GM23248 (cell line): Measurements from ENCODE around the gene IGF2BP2. TPM values are rescaled to one million over a fixed set of nuclear protein-coding genes. Genes with fewer than 3 reads are reported as not detected.
"Not testable (repeated sequence)": the region's sequence is repeated elsewhere in the genome, so short reads cannot be mapped to it uniquely, and the experiment has no call there.

Source experiments
- DNase-seq: peaks from one replicate; pipeline ENCODE4 v3.0.0-alpha.2; 2015
- H2AFZ ChIP-seq: fragments of 200-600 bp; sonication (generic); 2 replicates; pipeline ENCODE4 v1.6.1; 2016; ENCODE audit warnings: antibody characterized with exemption
- H3F3A ChIP-seq: fragments of 200-600 bp; sonication (generic); 2 replicates; pipeline ENCODE4 v1.6.1; 2016; ENCODE audit warnings: mild to moderate bottlenecking, antibody characterized with exemption, mixed run types; ENCODE audit not compliant: insufficient read depth
- H3K27ac ChIP-seq: fragments of 200-600 bp; sonication (generic); 2 replicates; pipeline ENCODE4 v1.5.1; 2016; ENCODE audit warnings: mild to moderate bottlenecking
- H3K27me3 ChIP-seq: fragments of 200-600 bp; sonication (generic); replicated peaks from 2 replicates; pipeline ENCODE4 v1.6.1; 2016; ENCODE audit warnings: mild to moderate bottlenecking; ENCODE audit not compliant: insufficient read depth
- H3K36me3 ChIP-seq: fragments of 200-600 bp; sonication (generic); 2 replicates; pipeline ENCODE4 v1.6.1; 2016; ENCODE audit warnings: low read depth, mild to moderate bottlenecking
- H3K4me1 ChIP-seq: fragments of 200-600 bp; sonication (generic); 2 replicates; pipeline ENCODE4 v1.6.1; 2016; ENCODE audit warnings: mild to moderate bottlenecking; ENCODE audit not compliant: insufficient read depth
- H3K4me2 ChIP-seq: fragments of 200-600 bp; sonication (generic); one replicate; pipeline ENCODE4 v1.6.1; 2016; ENCODE audit warnings: mild to moderate bottlenecking; ENCODE audit not compliant: unreplicated experiment
- H3K4me3 ChIP-seq: fragments of 200-600 bp; sonication (generic); 2 replicates; pipeline ENCODE4 v1.5.1; 2016; ENCODE audit warnings: mild to moderate bottlenecking
- H3K79me2 ChIP-seq: fragments of 200-600 bp; sonication (generic); 2 replicates; pipeline ENCODE4 v1.6.1; 2016; ENCODE audit warnings: mild to moderate bottlenecking; ENCODE audit not compliant: insufficient read depth
- H3K9ac ChIP-seq: fragments of 200-600 bp; sonication (generic); 2 replicates; pipeline ENCODE4 v1.6.1; 2016; ENCODE audit warnings: mild to moderate bottlenecking
- H3K9me2 ChIP-seq: fragments of 200-600 bp; sonication (generic); 2 replicates; pipeline ENCODE4 v1.6.1; 2016; ENCODE audit warnings: mixed run types, mild to moderate bottlenecking, moderate library complexity; ENCODE audit not compliant: insufficient read depth
- H3K9me3 ChIP-seq: fragments of 200-600 bp; sonication (generic); one replicate; pipeline ENCODE4 v1.6.1; 2017; ENCODE audit warnings: low read depth
- H4K20me1 ChIP-seq: fragments of 200-600 bp; sonication (generic); 2 replicates; pipeline ENCODE4 v1.6.0; 2016; ENCODE audit not compliant: insufficient read depth
- EZH2 ChIP-seq: fragments of 200-600 bp; sonication (generic); IDR thresholded peaks from 2 replicates; pipeline ENCODE4 v1.6.1; 2018; ENCODE audit warnings: antibody characterized with exemption, mild to moderate bottlenecking; ENCODE audit not compliant: insufficient read depth, poor library complexity, severe bottlenecking
- EZH2phosphoT487 ChIP-seq: fragments of 200-600 bp; sonication (generic); IDR thresholded peaks from 2 replicates; pipeline ENCODE4 v1.6.1; 2018; ENCODE audit warnings: antibody characterized with exemption, moderate library complexity, mild to moderate bottlenecking, low read depth; ENCODE audit not compliant: insufficient read depth
- WGBS, 2 experiments: methylation state at CpG; one replicate each; pipeline ENCODE4 v1.1.6; 2015 to 2017; ENCODE audit warnings: low lambda C conversion rate in 2 of 2, low coverage in 1 of 2; ENCODE audit errors: missing lambda C conversion rate in 2 of 2; 5-methylcytosine and 5-hydroxymethylcytosine counted together
- in situ Hi-C: fragments of 300-500 bp; cut with MboI; formaldehyde crosslinking; loops from 2 replicates; pipeline ENCODE4 v1.15.0; 2020
- polyA plus RNA-seq: library from polyadenylated mRNA; unstranded; fragments of >200 nt; fragmentation: Nextera tagmentation; extraction: Ambion mirVana; gene quantifications from 2 replicates; pipeline ENCODE4 v1.2.1, GENCODE V29; 2016
- total RNA-seq: library from RNA; depleted of rRNA; stranded (reverse); fragments of >200 nt; shearing (Covaris generic); gene quantifications from 2 replicates; pipeline ENCODE4 v1.2.3, GENCODE V29; 2014

Gene IGF2BP2
- total and polyA plus RNA-seq, 2 experiments from 2014 or later = 60.6 to 62.5 TPM

DNA sequence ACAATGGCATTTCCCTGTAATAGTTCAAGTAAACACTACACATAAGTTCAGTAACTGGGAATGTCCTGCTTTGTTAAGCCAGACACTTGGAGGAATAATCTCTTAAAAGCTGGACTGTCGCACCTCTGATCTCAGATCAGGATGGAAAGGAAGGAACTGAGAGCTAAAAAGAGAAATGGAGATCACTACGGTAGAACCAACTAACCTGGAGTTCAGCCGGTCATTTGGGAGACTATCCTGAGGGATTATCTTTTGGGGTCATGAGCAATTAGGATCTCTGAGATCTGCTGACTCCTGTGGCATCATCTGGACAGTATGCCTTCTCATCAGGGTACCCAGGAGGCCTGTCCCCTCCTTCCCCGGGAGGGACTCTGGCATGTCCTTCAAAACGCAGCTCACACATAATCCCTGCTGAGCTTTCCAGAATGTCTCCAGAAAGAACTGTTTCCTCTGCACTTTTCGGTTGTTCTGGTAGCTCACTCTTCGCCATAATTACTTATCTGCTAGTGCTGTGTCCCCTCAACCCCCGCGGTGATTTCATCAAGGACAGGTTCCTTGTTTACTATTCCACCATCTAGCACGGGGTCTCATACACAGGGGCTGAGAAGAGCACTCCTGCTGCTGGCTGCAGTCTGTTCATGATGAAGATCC is 123.1 kb downstream of the IGF2BP2 start:
- Histone ChIP-seq H3K9me2 (no peaks in the 10 kb centered on the region), H3K4me2 (no peak overlapping the region), H3F3A (no peaks in the 10 kb centered on the region), H3K9ac (no peak overlapping the region), H3K27ac (no peak overlapping the region), H3K4me3 (no peak overlapping the region), H4K20me1 (no peaks in the 10 kb centered on the region), H3K9me3 (no peaks in the 10 kb centered on the region), H3K27me3 (no peaks in the 10 kb centered on the region), H3K79me2 (peaks cover 100% of the 10 kb centered on the region), H3K36me3 (no peaks in the 10 kb centered on the region), H3K4me1 (peaks cover 14% of the 10 kb centered on the region; the same call in 1 of the 2 replicates), H2AFZ (no peak overlapping the region)
- in situ Hi-C loops = no loop called here
- 65 to 66% methylated on average over 10 of the region's 10 CpGs for WGBS, 2 experiments
- DNase-seq = no peak
- TF ChIP-seq EZH2phosphoT487 (no peak), EZH2 (no peak)

DNA sequence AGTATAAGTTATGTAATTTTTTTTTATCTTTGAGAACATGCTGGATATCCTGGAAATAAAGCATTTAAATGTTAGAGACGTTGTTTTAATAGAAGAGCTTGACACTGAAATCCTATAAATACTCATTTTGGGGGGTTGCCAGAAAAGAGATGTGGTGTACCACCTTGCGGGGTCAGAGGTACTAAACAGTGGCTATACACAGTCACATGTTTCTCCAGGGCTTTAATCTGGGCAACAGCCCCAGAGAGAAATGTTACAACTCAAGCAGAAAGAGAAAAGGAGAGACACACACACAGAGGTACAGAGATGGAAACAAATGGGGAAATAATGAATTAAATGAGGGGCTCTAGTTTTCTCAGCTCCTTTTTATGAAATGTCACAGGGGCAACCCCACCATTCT is 124.9 kb downstream of the IGF2BP2 start:
- H3K9me3 ChIP-seq = no peaks in the 10 kb centered on the region
- peaks cover 100% of the 10 kb centered on the region for H3K79me2 ChIP-seq
- H3K4me3 ChIP-seq = no peak overlapping the region
- H3K27ac ChIP-seq = no peak overlapping the region
- peaks cover 5% of the 10 kb centered on the region; the same call in 1 of the 2 replicates for H3K36me3 ChIP-seq
- H4K20me1 ChIP-seq = no peaks in the 10 kb centered on the region
- H3K4me2 ChIP-seq = no peak overlapping the region
- H3K4me1 ChIP-seq = peaks cover 14% of the 10 kb centered on the region; the same call in 1 of the 2 replicates
- in situ Hi-C loops = no loop called here
- TF ChIP-seq EZH2phosphoT487 (no peak), EZH2 (no peak)
- DNase-seq = no peak
- H3F3A ChIP-seq = no peaks in the 10 kb centered on the region; the same call in 1 of the 2 replicates
- H3K9ac ChIP-seq = no peak overlapping the region
- WGBS, 2 experiments = 89 to 95% methylated on average over 2 of the region's 2 CpGs
- no peak overlapping the region for H2AFZ ChIP-seq
- no peaks in the 10 kb centered on the region for H3K27me3 ChIP-seq
- H3K9me2 ChIP-seq = no peaks in the 10 kb centered on the region

DNA sequence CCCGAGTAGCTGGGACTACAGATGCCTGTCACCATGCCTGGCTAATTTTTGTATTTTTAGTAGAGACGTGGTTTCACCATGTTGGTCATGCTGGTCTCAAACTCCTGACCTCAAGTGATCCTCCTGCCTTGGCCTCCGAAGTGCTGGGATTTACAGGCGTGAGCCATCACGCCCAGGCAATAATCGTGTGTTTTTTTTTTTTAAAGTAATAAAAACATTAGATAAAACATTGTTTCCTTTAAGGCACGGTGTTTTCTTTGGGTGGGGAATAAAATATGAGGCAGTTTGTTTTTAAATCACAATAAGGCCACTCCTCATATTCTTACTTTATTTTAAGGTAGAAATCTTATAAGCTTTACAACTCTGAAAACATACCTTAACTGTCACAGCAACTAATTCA is 127.6 kb downstream of the IGF2BP2 start:
- in situ Hi-C loops, H2AFZ ChIP-seq, DNase-seq, H3K9me3 ChIP-seq, H3K4me2 ChIP-seq, H3K36me3 ChIP-seq, H4K20me1 ChIP-seq, H3K9ac ChIP-seq, H3K9me2 ChIP-seq, H3K4me3 ChIP-seq, H3K27me3 ChIP-seq, H3K27ac ChIP-seq: not testable (repeated sequence)
- H3K79me2 ChIP-seq = peaks cover 97% of the 10 kb centered on the region
- peaks cover 23% of the 10 kb centered on the region for H3F3A ChIP-seq
- 99% methylated on average over 7 of the region's 7 CpGs for WGBS, 2 experiments
- H3K4me1 ChIP-seq = peaks cover 30% of the 10 kb centered on the region

DNA sequence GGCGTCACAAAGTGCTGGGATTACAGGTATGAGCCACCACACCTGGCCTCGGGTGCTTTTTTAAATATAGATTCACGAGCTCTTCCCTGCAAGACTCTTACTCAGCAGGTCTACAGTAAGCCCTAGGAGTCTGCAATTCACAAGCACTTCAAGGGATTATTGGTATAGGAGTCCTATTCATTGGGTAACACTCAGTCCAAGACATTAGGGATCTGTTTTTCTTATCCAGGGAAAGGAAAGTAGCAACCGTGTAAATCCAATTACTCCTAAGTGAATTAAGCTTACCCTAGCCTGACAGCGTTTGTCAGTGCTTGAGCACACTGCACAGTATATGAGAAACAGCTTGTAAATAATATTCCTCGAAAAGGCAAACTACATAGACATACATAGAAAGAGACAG is 128.8 kb downstream of the IGF2BP2 start:
- H3K9me2 ChIP-seq = no peaks in the 10 kb centered on the region
- in situ Hi-C loops = no loop called here
- DNase-seq = no peak
- TF ChIP-seq EZH2 (no peak), EZH2phosphoT487 (no peak)
- peaks cover 97% of the 10 kb centered on the region for H3K79me2 ChIP-seq
- no peak overlapping the region for H3K27ac ChIP-seq
- 91% methylated on average over 6 of the region's 6 CpGs for WGBS, 2 experiments
- H3K9me3 ChIP-seq = no peaks in the 10 kb centered on the region
- H3K4me2 ChIP-seq = no peak overlapping the region
- H3F3A ChIP-seq = peaks cover 27% of the 10 kb centered on the region
- no peaks in the 10 kb centered on the region for H3K27me3 ChIP-seq
- no peak overlapping the region for H2AFZ ChIP-seq
- H3K36me3 ChIP-seq = peaks cover 14% of the 10 kb centered on the region
- H3K4me1 ChIP-seq = peaks cover 25% of the 10 kb centered on the region
- H4K20me1 ChIP-seq = no peaks in the 10 kb centered on the region
- no peak overlapping the region for H3K9ac ChIP-seq
- H3K4me3 ChIP-seq = no peak overlapping the region
